Measurements from ENCODE around the gene COA7. TPM values are rescaled to one million over a fixed set of nuclear protein-coding genes. Genes with fewer than 3 reads are reported as not detected.

The COA7 gene
- total RNA-seq, 1 experiment from 2014 or later, result 13.0 TPM

DNA sequence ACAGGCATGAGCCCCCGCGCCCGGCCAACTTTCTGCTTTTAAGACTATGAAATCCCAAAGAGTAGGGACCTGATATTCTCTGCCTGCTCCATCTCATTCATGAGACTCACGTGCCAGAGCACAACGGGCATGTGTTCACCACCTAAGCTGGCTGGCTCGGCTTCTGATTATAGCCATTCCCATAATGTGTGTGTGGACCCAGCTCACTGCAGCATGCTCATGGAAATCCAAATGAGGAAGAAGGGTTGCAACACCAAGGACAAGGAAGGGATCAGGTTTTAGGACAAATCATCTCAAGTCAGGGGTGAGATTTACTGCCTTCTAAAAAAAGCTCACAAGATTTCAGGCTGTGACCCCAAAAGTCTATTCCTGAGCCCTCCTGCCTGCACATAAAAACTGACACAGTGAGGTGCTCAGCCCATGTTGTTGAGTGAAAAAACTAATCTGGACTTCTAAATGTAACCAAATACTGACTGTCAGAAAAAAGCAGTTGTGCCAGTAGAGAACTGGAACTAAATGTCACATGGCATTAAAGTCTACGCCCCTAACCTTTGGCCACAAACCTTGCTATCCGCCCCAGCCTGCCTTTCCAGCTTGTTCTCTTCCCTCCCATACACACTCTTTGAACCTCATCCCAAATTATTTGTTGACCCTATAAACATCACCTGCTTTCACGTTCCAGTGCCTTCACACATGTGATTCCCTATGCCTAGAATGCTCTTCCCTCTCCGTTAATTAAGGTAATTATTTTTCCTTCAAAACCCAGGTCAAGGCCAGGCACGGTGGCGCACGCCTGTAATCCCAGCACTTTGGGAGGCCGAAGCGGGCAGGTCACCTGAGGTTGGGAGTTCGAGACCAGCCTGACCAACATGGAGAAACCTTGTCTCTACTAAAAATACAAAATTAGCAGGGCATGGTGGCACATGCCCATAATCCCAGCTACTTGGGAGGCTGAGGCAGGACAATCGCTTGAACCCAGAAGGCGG lies 9.1 kb upstream of the COA7 start:
- Histone ChIP-seq H3K27ac (ENCODE audit: low read length) (peak overlapping the region; percentile 43), H3K79me2 (ENCODE audit: low read length) (no peaks in the 10 kb centered on the region), H3K36me3 (ENCODE audit: low read depth, low read length) (no peaks in the 10 kb centered on the region), H3K9me3 (ENCODE audit: low read length) (no peaks in the 10 kb centered on the region), H3K9me2 (replicated peaks; ENCODE audit: low read length) (no peaks in the 10 kb centered on the region), H3K4me2 (ENCODE audit: low read length) (peak overlapping the region; percentile 38), H3F3A (ENCODE audit: low read length, unreplicated experiment) (peaks cover 6% of the 10 kb centered on the region), H4K20me1 (ENCODE audit: low read length) (no peaks in the 10 kb centered on the region), H3K4me1 (ENCODE audit: insufficient read depth, low read length) (peaks cover 32% of the 10 kb centered on the region), H2AFZ (ENCODE audit: low read length) (peak overlapping the region; percentile 28; the same call in 1 of the 2 replicates), H3K9ac (ENCODE audit: low read length) (no peak overlapping the region), H3K4me3 (ENCODE audit: low read length) (no peak overlapping the region), H3K27me3 (ENCODE audit: low read length) (no peaks in the 10 kb centered on the region)
- intact Hi-C loops (cut with micrococcal nuclease), result no loop called here
- ChIA-PET POLR2A (ENCODE audit: unreplicated experiment) (interaction anchor here (0.6 kb wide), 1 partner anchor 54 kb away, joined by 8 read pairs; no protein-coding TSS in a partner anchor), CTCF (interaction anchor here (0.6 kb wide), 1 partner anchor 194 kb away, joined by 3 read pairs; no protein-coding TSS in a partner anchor)
- DNase-seq (peak; percentile 64), ATAC-seq (no peak)
- TF ChIP-seq EZH2 (IDR thresholded peaks at IDR 0.05; ENCODE audit: low read length, unreplicated experiment) (no peak), EZH2phosphoT487 (IDR thresholded peaks at IDR 0.05; ENCODE audit: borderline replicate concordance, low read length) (no peak)
- TF ChIP-seq, protein P1, sequence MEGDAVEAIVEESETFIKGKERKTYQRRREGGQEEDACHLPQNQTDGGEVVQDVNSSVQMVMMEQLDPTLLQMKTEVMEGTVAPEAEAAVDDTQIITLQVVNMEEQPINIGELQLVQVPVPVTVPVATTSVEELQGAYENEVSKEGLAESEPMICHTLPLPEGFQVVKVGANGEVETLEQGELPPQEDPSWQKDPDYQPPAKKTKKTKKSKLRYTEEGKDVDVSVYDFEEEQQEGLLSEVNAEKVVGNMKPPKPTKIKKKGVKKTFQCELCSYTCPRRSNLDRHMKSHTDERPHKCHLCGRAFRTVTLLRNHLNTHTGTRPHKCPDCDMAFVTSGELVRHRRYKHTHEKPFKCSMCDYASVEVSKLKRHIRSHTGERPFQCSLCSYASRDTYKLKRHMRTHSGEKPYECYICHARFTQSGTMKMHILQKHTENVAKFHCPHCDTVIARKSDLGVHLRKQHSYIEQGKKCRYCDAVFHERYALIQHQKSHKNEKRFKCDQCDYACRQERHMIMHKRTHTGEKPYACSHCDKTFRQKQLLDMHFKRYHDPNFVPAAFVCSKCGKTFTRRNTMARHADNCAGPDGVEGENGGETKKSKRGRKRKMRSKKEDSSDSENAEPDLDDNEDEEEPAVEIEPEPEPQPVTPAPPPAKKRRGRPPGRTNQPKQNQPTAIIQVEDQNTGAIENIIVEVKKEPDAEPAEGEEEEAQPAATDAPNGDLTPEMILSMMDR (conservative IDR thresholded peaks at IDR 0.05; ENCODE audit: low read depth, low read length), result no peak
- no TSS peak for BruUV-seq (replicated peaks)

DNA sequence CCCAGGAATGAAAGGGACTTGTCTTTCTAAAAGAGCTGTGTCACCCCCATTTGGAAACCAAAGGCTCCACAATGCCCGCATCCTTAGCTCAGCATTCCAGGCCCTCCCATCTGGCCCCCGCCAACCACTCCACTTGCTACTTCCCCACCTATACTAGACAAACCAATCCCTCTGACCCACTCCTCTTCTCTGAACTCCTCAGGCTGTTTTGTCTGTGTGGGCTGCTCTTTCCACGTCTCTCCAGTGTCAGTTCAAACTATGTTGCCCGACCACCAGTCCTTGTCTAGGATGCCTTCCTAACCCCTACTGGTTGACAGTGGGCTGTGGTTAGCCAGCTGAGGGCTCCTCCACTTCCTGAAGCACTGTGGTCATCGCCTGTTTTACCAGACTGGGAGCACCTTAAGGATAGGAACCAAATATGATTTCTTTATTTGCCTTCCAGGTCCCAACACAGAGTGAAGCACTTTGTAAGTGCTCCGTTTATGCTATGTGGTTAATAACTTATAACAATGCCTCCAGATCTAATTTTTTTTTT lies 8.1 kb upstream of the COA7 start:
- Histone ChIP-seq H4K20me1 (ENCODE audit: low read length) (no peaks in the 10 kb centered on the region), H3K4me2 (ENCODE audit: low read length) (no peak overlapping the region), H3K4me1 (ENCODE audit: insufficient read depth, low read length) (peaks cover 32% of the 10 kb centered on the region), H3K36me3 (ENCODE audit: low read depth, low read length) (no peaks in the 10 kb centered on the region), H2AFZ (ENCODE audit: low read length) (no peak overlapping the region), H3K9me3 (ENCODE audit: low read length) (no peaks in the 10 kb centered on the region), H3K27me3 (ENCODE audit: low read length) (no peaks in the 10 kb centered on the region), H3F3A (ENCODE audit: low read length, unreplicated experiment) (peaks cover 6% of the 10 kb centered on the region), H3K9ac (ENCODE audit: low read length) (no peak overlapping the region), H3K9me2 (replicated peaks; ENCODE audit: low read length) (no peaks in the 10 kb centered on the region), H3K4me3 (ENCODE audit: low read length) (no peak overlapping the region), H3K27ac (ENCODE audit: low read length) (no peak overlapping the region), H3K79me2 (ENCODE audit: low read length) (no peaks in the 10 kb centered on the region)
- TF ChIP-seq EZH2phosphoT487 (IDR thresholded peaks at IDR 0.05; ENCODE audit: borderline replicate concordance, low read length) (no peak), EZH2 (IDR thresholded peaks at IDR 0.05; ENCODE audit: low read length, unreplicated experiment) (no peak)
- TF ChIP-seq, protein P1 (conservative IDR thresholded peaks at IDR 0.05; ENCODE audit: low read depth, low read length), result no peak
- POLR2A ChIA-PET (ENCODE audit: unreplicated experiment), result no interaction called here
- ATAC-seq (no peak), DNase-seq (no peak)
- no TSS peak for BruUV-seq (replicated peaks)
- intact Hi-C loops (cut with micrococcal nuclease), result no loop called here
- CTCF ChIA-PET, result no interaction called here
